ENCODE measurements around the gene PBX4.

The PBX4 gene

GRCh38 chr19:19543640-19544039 lies 74.8 kb downstream of the PBX4 start:
- no peak for TF ChIP-seq CTCF (IDR thresholded peaks at IDR 0.05; ENCODE audit: insufficient read depth, low read depth, low read length, missing control alignments)
- no peak for DNase-seq (ENCODE audit: low read depth)
- no peak overlapping the region for H3K4me3 ChIP-seq (ENCODE audit: low read depth, low read length)

- no peak for DNase-seq (ENCODE audit: low read depth)
- H3K4me3 ChIP-seq (ENCODE audit: low read depth, low read length), result no peak overlapping the region
- no peak for TF ChIP-seq CTCF (IDR thresholded peaks at IDR 0.05; ENCODE audit: insufficient read depth, low read depth, low read length, missing control alignments)
Measured at GRCh38 chr19:19543101-19543500, 75.4 kb downstream of the PBX4 start.

GRCh38 chr19:19542507-19542906 lies 76.0 kb downstream of the PBX4 start:
- H3K4me3 ChIP-seq (ENCODE audit: low read depth, low read length), result no peak overlapping the region
- TF ChIP-seq CTCF (IDR thresholded peaks at IDR 0.05; ENCODE audit: insufficient read depth, low read depth, low read length, missing control alignments), result no peak
- DNase-seq (ENCODE audit: low read depth), result no peak

- H3K4me3 ChIP-seq (ENCODE audit: low read depth, low read length), result no peak overlapping the region
- no peak for TF ChIP-seq CTCF (IDR thresholded peaks at IDR 0.05; ENCODE audit: insufficient read depth, low read depth, low read length, missing control alignments)
- DNase-seq (ENCODE audit: low read depth), result no peak
Measured at GRCh38 chr19:19541616-19542015, 76.9 kb downstream of the PBX4 start.

- DNase-seq (ENCODE audit: low read depth), result peak; percentile 75
- TF ChIP-seq CTCF (IDR thresholded peaks at IDR 0.05; ENCODE audit: insufficient read depth, low read depth, low read length, missing control alignments), result no peak
- no peak overlapping the region for H3K4me3 ChIP-seq (ENCODE audit: low read depth, low read length)
Measured at GRCh38 chr19:19540715-19541515, 77.6 kb downstream of the PBX4 start.

- no peak overlapping the region for H3K4me3 ChIP-seq (ENCODE audit: low read depth, low read length)
- no peak for TF ChIP-seq CTCF (IDR thresholded peaks at IDR 0.05; ENCODE audit: insufficient read depth, low read depth, low read length, missing control alignments)
- DNase-seq (ENCODE audit: low read depth), result peak; percentile 74
Measured at GRCh38 chr19:19540064-19540714, 78.3 kb downstream of the PBX4 start.
